Measurements from ENCODE around the gene TIRAP.
"Not testable (repeated sequence)": the region's sequence is repeated elsewhere in the genome, so short reads cannot be mapped to it uniquely, and the experiment has no call there.

Gene TIRAP

GRCh38 chr11:126282736-126283591 lies at the start of gene TIRAP:
TSS of gene TIRAP (plus strand) at chr11:126283093. CDS start at chr11:126290895, 7,802 bp downstream.
- DNase-seq = no peak

GRCh38 chr11:126233391-126233790 lies 49.5 kb upstream of the TIRAP start:
- DNase-seq = no peak

- DNase-seq = no peak
These were observed 36.3 kb upstream of the TIRAP start for GRCh38 chr11:126246636-126247035.

- no peak for DNase-seq
These were observed 29.6 kb upstream of the TIRAP start for GRCh38 chr11:126253265-126253664.

- DNase-seq = no peak
These were observed 28.1 kb upstream of the TIRAP start for GRCh38 chr11:126254819-126255218.

GRCh38 chr11:126255507-126255906 lies 27.4 kb upstream of the TIRAP start:
- not testable (repeated sequence) for DNase-seq

GRCh38 chr11:126256216-126256615 lies 26.7 kb upstream of the TIRAP start:
- DNase-seq = no peak

GRCh38 chr11:126257144-126257543 lies 25.7 kb upstream of the TIRAP start:
- DNase-seq = no peak

- DNase-seq = no peak
These were observed 25.1 kb upstream of the TIRAP start for GRCh38 chr11:126257764-126258163.

GRCh38 chr11:126262216-126262615 lies 20.7 kb upstream of the TIRAP start:
- DNase-seq = no peak

- DNase-seq = no peak
These were observed 19.4 kb upstream of the TIRAP start for GRCh38 chr11:126263489-126263888.

GRCh38 chr11:126265811-126266210 lies 17.1 kb upstream of the TIRAP start:
- DNase-seq = no peak

- DNase-seq = no peak
These were observed 15.2 kb upstream of the TIRAP start for GRCh38 chr11:126267650-126268049.

GRCh38 chr11:126268361-126268707 lies 14.6 kb upstream of the TIRAP start:
- DNase-seq = no peak

GRCh38 chr11:126268708-126269579 lies 13.9 kb upstream of the TIRAP start, which contains the start of the genes FOXRED1 and SRPRA:
TSS of gene FOXRED1 (plus strand) at chr11:126269154. CDS start at chr11:126269207, 53 bp downstream.
TSS of gene SRPRA (minus strand) at chr11:126268895. CDS start at chr11:126268804, 91 bp downstream.
- DNase-seq = peak; percentile 97

GRCh38 chr11:126277322-126277721 lies 5.6 kb upstream of the TIRAP start:
- DNase-seq = no peak

- no peak for DNase-seq
These were observed 5.1 kb upstream of the TIRAP start for GRCh38 chr11:126277780-126278179.

- no peak for DNase-seq
These were observed 3.7 kb upstream of the TIRAP start for GRCh38 chr11:126279191-126279590.

- DNase-seq = no peak
These were observed 2.3 kb upstream of the TIRAP start for GRCh38 chr11:126280595-126280994.

- DNase-seq = no peak
These were observed 1.6 kb upstream of the TIRAP start for GRCh38 chr11:126281245-126281644.

- no peak for DNase-seq
These were observed 1.2 kb upstream of the TIRAP start for GRCh38 chr11:126281666-126282175.

GRCh38 chr11:126282361-126282735 lies 545 bp upstream of the TIRAP start:
- peak; percentile 16 for DNase-seq

- DNase-seq = peak; percentile 83
These were observed 1.9 kb downstream of the TIRAP start for GRCh38 chr11:126284829-126285228.

- no peak for DNase-seq
These were observed 5.3 kb downstream of the TIRAP start for GRCh38 chr11:126288237-126288636.
